ENCODE results near the gene DCAF5.

DCAF5 gene

DNA sequence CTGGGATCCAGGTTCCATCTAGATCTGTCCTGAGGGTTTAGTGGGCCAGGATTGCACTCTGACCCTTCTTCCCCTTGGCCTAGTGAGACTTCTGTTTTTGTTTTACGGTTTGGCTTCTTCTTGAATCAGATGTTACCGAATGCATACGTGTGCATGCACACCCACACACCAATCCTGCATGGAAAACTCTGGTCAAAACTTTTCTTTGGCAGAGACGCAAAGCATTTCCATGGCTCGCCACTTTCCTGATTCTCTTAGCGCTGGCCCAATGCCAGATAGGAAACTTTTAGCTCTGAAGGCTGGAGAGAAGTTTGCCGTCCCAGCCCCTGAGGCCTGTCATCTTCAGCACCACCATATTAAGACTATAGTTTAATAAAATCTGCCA is 106.5 kb downstream of the DCAF5 start:
- no peaks in the 10 kb centered on the region for H3K4me1 ChIP-seq (ENCODE audit: control insufficient read depth, insufficient read depth, low read length, poor library complexity, severe bottlenecking)

DNA sequence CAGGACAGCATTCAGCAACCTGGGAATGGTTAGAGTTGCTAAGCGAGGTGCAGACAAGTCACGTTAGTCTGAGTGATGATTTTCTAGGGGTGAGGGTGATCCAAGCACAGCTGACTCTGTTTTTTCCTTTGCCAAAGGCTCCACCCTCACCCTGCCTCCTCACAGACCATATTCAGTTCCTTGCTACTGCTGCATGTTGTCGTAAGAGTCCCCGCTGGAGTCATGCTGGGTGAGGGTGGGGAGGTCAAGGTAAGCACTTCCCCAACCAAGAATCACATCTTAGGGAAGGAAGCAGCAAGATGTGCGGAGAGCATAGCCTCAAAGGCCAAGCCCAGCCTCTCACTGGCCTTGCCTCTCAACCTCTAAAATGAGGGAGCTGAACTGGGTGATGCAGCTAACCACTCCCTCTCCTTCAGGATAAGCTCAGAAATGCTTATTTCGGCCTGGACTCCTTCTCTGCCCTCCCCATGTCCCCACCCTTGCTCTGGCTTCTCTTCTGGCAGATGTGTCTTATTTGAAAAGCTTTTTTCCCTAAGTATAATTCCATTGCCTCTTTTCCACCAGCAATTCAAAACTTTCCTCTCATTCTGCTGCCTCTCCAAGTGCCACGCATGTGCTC is 107.0 kb downstream of the DCAF5 start:
- no peak for DNase-seq
- Histone ChIP-seq H3K9me3 (ENCODE audit: control insufficient read depth, low read length) (no peaks in the 10 kb centered on the region), H3K4me1 (ENCODE audit: control insufficient read depth, insufficient read depth, low read length, poor library complexity, severe bottlenecking) (no peaks in the 10 kb centered on the region), H3K4me3 (ENCODE audit: insufficient read depth, low read depth, low read length, poor library complexity, severe bottlenecking) (no peak overlapping the region), H3K27me3 (replicated peaks; ENCODE audit: control insufficient read depth, insufficient read depth, low read length, poor library complexity, severe bottlenecking) (no peaks in the 10 kb centered on the region), H3K27ac (ENCODE audit: insufficient read depth, low read length, poor library complexity, severe bottlenecking) (no peak overlapping the region), H3K36me3 (ENCODE audit: control insufficient read depth, insufficient read depth, low read length) (no peaks in the 10 kb centered on the region)

More for the DNA sequence above, 106.5 kb downstream of the DCAF5 start:
- no peak overlapping the region for H3K4me3 ChIP-seq (ENCODE audit: insufficient read depth, low read depth, low read length, poor library complexity, severe bottlenecking)
- no peaks in the 10 kb centered on the region for H3K9me3 ChIP-seq (ENCODE audit: control insufficient read depth, low read length)
- no peaks in the 10 kb centered on the region for H3K36me3 ChIP-seq (ENCODE audit: control insufficient read depth, insufficient read depth, low read length)
- no peaks in the 10 kb centered on the region for H3K27me3 ChIP-seq (replicated peaks; ENCODE audit: control insufficient read depth, insufficient read depth, low read length, poor library complexity, severe bottlenecking)
- no peak for DNase-seq
- no peak overlapping the region for H3K27ac ChIP-seq (ENCODE audit: insufficient read depth, low read length, poor library complexity, severe bottlenecking)

DNA sequence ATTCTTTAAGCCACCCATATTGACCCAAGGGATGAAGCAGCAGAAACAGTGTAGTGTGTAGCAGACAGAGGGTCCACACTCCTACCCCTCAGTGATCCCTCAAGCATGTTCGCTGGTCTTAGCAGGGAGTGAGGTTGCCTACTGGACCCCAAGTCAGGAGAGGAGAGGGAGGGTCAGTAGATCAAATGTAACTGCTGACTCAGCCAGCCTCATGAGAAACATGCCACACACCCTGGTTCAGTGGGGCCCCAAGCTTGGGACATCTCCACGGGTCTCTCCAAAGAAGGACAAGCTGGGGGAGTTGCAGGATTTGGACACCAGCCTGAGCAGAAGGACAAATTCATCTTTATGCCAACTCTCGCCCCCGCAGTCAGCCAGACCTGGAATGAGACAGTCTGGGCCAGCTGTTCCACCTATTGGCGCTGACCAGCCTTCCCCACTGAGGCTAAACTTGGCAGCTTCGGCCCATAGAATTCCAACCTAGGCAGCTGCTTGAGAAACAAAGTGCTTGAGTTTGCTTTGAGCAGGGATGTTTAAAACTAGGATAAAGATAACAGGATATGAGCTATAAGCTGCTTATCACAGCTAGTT is 107.9 kb downstream of the DCAF5 start:
- no peaks in the 10 kb centered on the region for H3K36me3 ChIP-seq (ENCODE audit: control insufficient read depth, insufficient read depth, low read length)
- H3K27me3 ChIP-seq (replicated peaks; ENCODE audit: control insufficient read depth, insufficient read depth, low read length, poor library complexity, severe bottlenecking) = no peaks in the 10 kb centered on the region
- no peaks in the 10 kb centered on the region for H3K4me1 ChIP-seq (ENCODE audit: control insufficient read depth, insufficient read depth, low read length, poor library complexity, severe bottlenecking)
- DNase-seq = no peak
- H3K9me3 ChIP-seq (ENCODE audit: control insufficient read depth, low read length) = no peaks in the 10 kb centered on the region
- no peak overlapping the region for H3K27ac ChIP-seq (ENCODE audit: insufficient read depth, low read length, poor library complexity, severe bottlenecking)
- no peak overlapping the region for H3K4me3 ChIP-seq (ENCODE audit: insufficient read depth, low read depth, low read length, poor library complexity, severe bottlenecking)

DNA sequence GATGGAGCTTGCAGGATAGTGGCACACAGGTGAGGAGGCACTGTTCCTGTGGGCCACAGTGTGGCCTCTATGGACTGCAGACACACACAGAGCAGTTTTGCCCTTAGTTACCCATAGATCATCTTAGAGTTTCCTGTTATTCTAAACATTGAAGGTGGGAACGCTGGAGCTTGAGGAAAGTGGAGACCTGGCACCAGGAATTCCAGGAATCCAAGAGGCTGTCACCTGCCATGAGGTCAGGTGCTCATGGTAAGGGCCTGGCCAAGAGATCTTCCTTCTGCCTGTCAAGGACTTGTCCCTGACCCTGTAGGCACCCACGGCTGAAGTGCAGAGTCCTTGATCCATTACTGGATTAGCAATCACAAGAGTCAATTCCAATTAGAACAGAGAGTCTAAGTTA is 108.6 kb downstream of the DCAF5 start:
- no peaks in the 10 kb centered on the region for H3K4me1 ChIP-seq (ENCODE audit: control insufficient read depth, insufficient read depth, low read length, poor library complexity, severe bottlenecking)
- H3K27ac ChIP-seq (ENCODE audit: insufficient read depth, low read length, poor library complexity, severe bottlenecking) = no peak overlapping the region
- H3K27me3 ChIP-seq (replicated peaks; ENCODE audit: control insufficient read depth, insufficient read depth, low read length, poor library complexity, severe bottlenecking) = no peaks in the 10 kb centered on the region

DNA sequence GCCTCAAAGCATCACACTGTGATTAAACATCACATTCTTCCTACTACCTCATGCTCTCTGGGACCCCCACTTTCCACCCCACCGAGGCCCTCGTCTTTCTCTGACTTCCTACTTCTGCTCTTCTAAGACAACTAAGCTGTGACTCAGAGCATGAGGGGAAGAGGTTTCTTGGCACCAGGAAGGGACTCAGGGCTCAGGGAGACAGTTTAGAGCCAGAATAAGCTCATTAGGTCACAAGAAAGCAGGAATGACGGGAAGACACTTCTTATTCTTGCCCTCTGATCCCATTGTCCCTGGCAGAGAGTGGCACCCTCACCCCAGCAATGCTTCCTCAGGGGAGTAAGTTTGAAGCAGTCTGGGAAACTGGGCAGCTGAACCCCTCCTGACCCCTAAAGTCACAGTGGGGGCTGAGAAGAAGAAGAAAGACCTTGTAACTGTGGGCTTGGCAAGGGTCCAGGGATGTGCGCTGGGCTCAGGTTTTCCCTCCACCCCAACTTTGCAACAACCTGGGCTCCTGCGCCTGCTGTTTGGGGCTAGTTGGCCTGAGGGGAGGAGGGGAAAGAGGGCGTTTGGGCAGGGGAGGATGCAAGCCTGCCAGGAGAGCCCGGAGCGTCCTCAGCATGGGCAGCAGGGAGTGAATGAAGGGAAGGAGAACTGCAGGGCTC is 109.2 kb downstream of the DCAF5 start:
- Histone ChIP-seq H3K9me3 (ENCODE audit: control insufficient read depth, low read length) (no peaks in the 10 kb centered on the region), H3K4me3 (ENCODE audit: insufficient read depth, low read depth, low read length, poor library complexity, severe bottlenecking) (no peak overlapping the region), H3K27ac (ENCODE audit: insufficient read depth, low read length, poor library complexity, severe bottlenecking) (no peak overlapping the region), H3K4me1 (ENCODE audit: control insufficient read depth, insufficient read depth, low read length, poor library complexity, severe bottlenecking) (no peaks in the 10 kb centered on the region), H3K27me3 (replicated peaks; ENCODE audit: control insufficient read depth, insufficient read depth, low read length, poor library complexity, severe bottlenecking) (no peaks in the 10 kb centered on the region), H3K36me3 (ENCODE audit: control insufficient read depth, insufficient read depth, low read length) (no peaks in the 10 kb centered on the region)
- DNase-seq = no peak

More for the DNA sequence above, 108.6 kb downstream of the DCAF5 start:
- Histone ChIP-seq H3K36me3 (ENCODE audit: control insufficient read depth, insufficient read depth, low read length) (no peaks in the 10 kb centered on the region), H3K9me3 (ENCODE audit: control insufficient read depth, low read length) (no peaks in the 10 kb centered on the region), H3K4me3 (ENCODE audit: insufficient read depth, low read depth, low read length, poor library complexity, severe bottlenecking) (no peak overlapping the region)
- no peak for DNase-seq

DNA sequence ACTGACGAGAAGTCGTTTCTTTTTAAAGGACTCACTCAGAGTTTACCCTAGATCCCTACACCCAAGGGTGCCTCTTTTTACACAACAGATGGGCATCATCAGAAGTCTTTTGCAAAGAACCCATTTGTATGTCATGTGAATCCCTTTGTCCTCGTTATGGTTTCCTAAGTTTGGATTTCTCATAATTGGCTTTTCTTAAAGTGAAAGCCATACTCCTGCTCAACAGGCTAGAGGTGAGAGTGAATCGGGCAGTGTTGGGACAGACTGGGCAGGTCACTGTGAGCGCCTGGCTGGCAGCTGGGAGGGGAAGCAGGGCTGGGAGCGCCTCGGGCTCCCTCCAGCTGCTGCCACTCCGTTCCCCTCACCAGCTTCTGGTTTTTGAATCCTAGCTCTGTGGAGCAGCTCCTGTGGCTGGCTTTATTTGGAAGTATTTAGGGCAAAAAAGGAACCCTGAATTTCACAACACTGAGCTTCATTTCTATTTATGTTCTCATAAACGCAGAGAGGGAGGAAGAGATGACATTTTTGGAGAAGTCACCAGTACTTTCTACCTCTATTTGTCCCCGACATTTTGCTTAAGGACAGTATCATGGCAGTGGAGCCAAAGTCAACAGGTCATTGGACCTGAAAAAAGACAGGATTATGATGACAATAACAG is 110.0 kb downstream of the DCAF5 start:
- Histone ChIP-seq H3K27me3 (replicated peaks; ENCODE audit: control insufficient read depth, insufficient read depth, low read length, poor library complexity, severe bottlenecking) (no peaks in the 10 kb centered on the region), H3K27ac (ENCODE audit: insufficient read depth, low read length, poor library complexity, severe bottlenecking) (no peak overlapping the region), H3K4me1 (ENCODE audit: control insufficient read depth, insufficient read depth, low read length, poor library complexity, severe bottlenecking) (no peaks in the 10 kb centered on the region), H3K36me3 (ENCODE audit: control insufficient read depth, insufficient read depth, low read length) (no peaks in the 10 kb centered on the region), H3K4me3 (ENCODE audit: insufficient read depth, low read depth, low read length, poor library complexity, severe bottlenecking) (no peak overlapping the region), H3K9me3 (ENCODE audit: control insufficient read depth, low read length) (no peaks in the 10 kb centered on the region)
- DNase-seq = no peak

DNA sequence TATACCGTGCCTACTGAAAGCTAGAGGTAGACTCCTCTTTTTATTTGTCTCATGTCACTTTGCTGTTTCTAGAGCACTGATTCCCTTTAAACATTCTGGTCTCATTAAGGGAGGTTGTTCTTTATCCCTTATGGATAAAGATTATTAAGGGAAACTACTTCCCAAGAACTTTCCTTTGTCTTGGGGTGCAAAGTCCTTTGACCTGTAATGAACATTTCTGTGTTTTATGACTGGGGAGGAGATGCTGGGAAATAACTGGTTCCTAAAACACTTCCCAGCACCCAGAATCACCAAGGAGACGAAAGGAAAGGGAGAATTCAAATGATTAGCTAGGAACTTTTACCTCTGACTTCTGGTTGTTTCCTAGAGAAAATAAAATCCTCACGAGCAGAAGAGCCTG is 110.6 kb downstream of the DCAF5 start:
- Histone ChIP-seq H3K27ac (ENCODE audit: insufficient read depth, low read length, poor library complexity, severe bottlenecking) (no peak overlapping the region), H3K36me3 (ENCODE audit: control insufficient read depth, insufficient read depth, low read length) (no peaks in the 10 kb centered on the region), H3K4me3 (ENCODE audit: insufficient read depth, low read depth, low read length, poor library complexity, severe bottlenecking) (no peak overlapping the region), H3K9me3 (ENCODE audit: control insufficient read depth, low read length) (no peaks in the 10 kb centered on the region), H3K27me3 (replicated peaks; ENCODE audit: control insufficient read depth, insufficient read depth, low read length, poor library complexity, severe bottlenecking) (no peaks in the 10 kb centered on the region), H3K4me1 (ENCODE audit: control insufficient read depth, insufficient read depth, low read length, poor library complexity, severe bottlenecking) (no peaks in the 10 kb centered on the region)
- no peak for DNase-seq

DNA sequence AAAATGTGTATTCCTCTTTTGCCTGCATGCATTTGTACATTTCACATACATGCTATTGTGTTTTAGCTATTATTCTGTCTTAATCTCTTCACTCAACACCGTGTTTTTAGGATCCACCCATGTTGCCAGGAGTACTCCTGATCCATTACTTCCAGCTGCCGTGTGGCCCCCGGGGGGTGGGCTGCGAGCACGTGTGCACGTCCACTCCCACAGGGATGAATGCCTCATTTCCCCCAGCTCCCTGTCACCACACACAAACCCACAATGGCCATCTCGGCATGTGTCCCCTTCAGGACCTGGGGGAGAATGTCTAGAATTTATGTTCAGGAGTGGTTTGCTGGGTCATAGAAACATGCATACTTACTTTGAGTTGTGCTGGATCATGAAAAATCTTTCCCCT is 111.1 kb downstream of the DCAF5 start:
- Histone ChIP-seq H3K9me3 (ENCODE audit: control insufficient read depth, low read length) (no peaks in the 10 kb centered on the region), H3K36me3 (ENCODE audit: control insufficient read depth, insufficient read depth, low read length) (no peaks in the 10 kb centered on the region), H3K4me3 (ENCODE audit: insufficient read depth, low read depth, low read length, poor library complexity, severe bottlenecking) (no peak overlapping the region), H3K27ac (ENCODE audit: insufficient read depth, low read length, poor library complexity, severe bottlenecking) (no peak overlapping the region), H3K4me1 (ENCODE audit: control insufficient read depth, insufficient read depth, low read length, poor library complexity, severe bottlenecking) (no peaks in the 10 kb centered on the region), H3K27me3 (replicated peaks; ENCODE audit: control insufficient read depth, insufficient read depth, low read length, poor library complexity, severe bottlenecking) (no peaks in the 10 kb centered on the region)
- DNase-seq = no peak

DNA sequence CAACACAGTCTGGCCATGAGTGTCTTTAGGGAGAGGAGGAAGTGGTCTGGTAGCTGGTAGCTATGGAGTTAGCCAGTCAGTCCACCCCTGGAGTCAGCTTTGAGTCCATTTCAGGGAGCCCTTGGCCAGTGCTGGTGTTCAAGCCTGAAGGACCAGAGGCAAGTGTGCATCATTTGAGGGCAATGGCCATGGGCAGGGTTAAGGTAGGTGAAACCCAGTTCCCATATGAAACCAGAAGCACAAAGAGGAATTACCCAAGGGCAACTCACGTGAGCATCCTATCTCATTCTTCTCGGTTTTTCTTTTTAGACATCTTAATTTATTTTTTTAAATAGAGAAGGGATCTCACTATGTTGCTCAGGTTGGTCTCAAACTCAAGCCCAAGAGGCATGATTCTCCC is 112.6 kb downstream of the DCAF5 start:
- Histone ChIP-seq H3K36me3 (ENCODE audit: control insufficient read depth, insufficient read depth, low read length) (no peaks in the 10 kb centered on the region), H3K27ac (ENCODE audit: insufficient read depth, low read length, poor library complexity, severe bottlenecking) (no peak overlapping the region), H3K4me3 (ENCODE audit: insufficient read depth, low read depth, low read length, poor library complexity, severe bottlenecking) (no peak overlapping the region), H3K4me1 (ENCODE audit: control insufficient read depth, insufficient read depth, low read length, poor library complexity, severe bottlenecking) (no peaks in the 10 kb centered on the region), H3K27me3 (replicated peaks; ENCODE audit: control insufficient read depth, insufficient read depth, low read length, poor library complexity, severe bottlenecking) (no peaks in the 10 kb centered on the region), H3K9me3 (ENCODE audit: control insufficient read depth, low read length) (no peaks in the 10 kb centered on the region)
- no peak for DNase-seq

DNA sequence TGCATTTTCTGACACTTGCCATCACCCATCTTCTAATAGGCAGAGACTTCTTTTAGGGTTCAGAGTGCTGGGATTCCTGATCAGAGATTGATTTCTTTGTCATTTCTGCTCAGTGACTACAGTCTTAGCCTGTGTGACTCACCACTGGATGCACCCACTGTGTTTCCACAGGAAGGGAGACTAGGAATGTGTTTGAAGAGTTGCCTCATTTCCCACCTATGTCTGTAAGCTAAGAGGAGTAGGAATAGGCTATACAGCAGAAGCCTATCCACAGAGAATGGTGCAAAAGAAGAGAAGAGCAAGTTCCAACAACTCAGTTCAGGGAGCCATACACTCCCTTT is 113.7 kb downstream of the DCAF5 start:
- no peaks in the 10 kb centered on the region for H3K4me1 ChIP-seq (ENCODE audit: control insufficient read depth, insufficient read depth, low read length, poor library complexity, severe bottlenecking)
- H3K27ac ChIP-seq (ENCODE audit: insufficient read depth, low read length, poor library complexity, severe bottlenecking) = no peak overlapping the region
- no peak for DNase-seq
- H3K9me3 ChIP-seq (ENCODE audit: control insufficient read depth, low read length) = no peaks in the 10 kb centered on the region
- no peak overlapping the region for H3K4me3 ChIP-seq (ENCODE audit: insufficient read depth, low read depth, low read length, poor library complexity, severe bottlenecking)
- H3K36me3 ChIP-seq (ENCODE audit: control insufficient read depth, insufficient read depth, low read length) = no peaks in the 10 kb centered on the region
- H3K27me3 ChIP-seq (replicated peaks; ENCODE audit: control insufficient read depth, insufficient read depth, low read length, poor library complexity, severe bottlenecking) = no peaks in the 10 kb centered on the region

Data from effector memory CD4-positive, alpha-beta T cell (primary cell).